HG03558 (cell line): Measurements from ENCODE around the gene TMEM131.

Source experiments
- ATAC-seq: cut with Tn5 transposase; IDR thresholded peaks from one replicate; pipeline ENCODE4 v1.9.1; 2021; ENCODE audit warnings: moderate number of reproducible peaks; ENCODE audit not compliant: unreplicated experiment; ENCODE audit errors: extremely low read depth

Gene TMEM131

GRCh38 chr2:97992836-97993825, 2.6 kb downstream of the TMEM131 start:
- no peak for ATAC-seq

- no peak for ATAC-seq
Measured at GRCh38 chr2:97991081-97991856, 4.5 kb downstream of the TMEM131 start.

GRCh38 chr2:97988722-97989121, 7.0 kb downstream of the TMEM131 start:
- ATAC-seq: no peak

GRCh38 chr2:97985998-97986397, 9.8 kb downstream of the TMEM131 start:
- ATAC-seq: no peak

DNA sequence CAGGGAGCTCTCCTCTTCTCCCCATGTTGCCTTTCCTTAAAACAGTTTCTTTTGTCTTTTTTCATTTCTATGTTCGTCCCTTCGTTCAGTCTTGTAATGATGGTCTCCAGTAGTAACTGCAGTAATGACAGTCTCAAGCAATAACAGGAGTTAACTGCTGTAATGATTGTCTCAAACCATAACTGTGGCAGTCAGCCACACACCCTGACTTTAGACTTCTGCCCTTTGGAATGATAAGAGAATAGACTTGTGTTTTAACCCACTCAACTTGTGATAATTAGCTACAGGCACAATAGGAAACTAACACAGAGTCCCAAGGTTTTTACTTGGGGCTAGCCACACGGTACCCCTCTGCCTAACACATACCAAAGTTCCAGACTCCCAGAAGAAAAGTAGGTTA, 12.1 kb downstream of the TMEM131 start:
- ATAC-seq: no peak

GRCh38 chr2:97983134-97983533, 12.6 kb downstream of the TMEM131 start:
- no peak for ATAC-seq

- no peak for ATAC-seq
Measured at GRCh38 chr2:97982621-97983020, 13.1 kb downstream of the TMEM131 start.

DNA sequence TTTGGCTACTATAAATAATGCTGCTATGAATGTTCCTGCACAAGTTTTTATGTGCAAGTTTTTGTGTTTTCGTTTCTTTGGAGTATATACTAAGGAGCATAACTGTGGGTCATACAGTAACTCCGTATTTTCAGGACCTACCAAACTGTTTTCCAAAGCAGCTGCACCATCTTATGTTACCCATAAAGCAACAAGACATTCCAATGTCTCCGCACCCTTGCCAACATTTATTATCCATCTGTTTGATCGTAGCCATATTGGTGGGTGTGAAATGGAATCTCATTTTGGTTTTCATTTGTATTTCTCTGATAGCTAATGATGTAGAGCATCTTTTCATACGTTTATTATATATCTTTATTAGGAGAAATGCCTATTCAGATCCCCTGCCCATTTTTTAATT, 13.8 kb downstream of the TMEM131 start:
- ATAC-seq: no peak

- no peak for ATAC-seq
Measured at GRCh38 chr2:97979904-97980303, 15.8 kb downstream of the TMEM131 start.

- ATAC-seq: no peak
Measured at GRCh38 chr2:97974471-97974870, 21.3 kb downstream of the TMEM131 start.

DNA sequence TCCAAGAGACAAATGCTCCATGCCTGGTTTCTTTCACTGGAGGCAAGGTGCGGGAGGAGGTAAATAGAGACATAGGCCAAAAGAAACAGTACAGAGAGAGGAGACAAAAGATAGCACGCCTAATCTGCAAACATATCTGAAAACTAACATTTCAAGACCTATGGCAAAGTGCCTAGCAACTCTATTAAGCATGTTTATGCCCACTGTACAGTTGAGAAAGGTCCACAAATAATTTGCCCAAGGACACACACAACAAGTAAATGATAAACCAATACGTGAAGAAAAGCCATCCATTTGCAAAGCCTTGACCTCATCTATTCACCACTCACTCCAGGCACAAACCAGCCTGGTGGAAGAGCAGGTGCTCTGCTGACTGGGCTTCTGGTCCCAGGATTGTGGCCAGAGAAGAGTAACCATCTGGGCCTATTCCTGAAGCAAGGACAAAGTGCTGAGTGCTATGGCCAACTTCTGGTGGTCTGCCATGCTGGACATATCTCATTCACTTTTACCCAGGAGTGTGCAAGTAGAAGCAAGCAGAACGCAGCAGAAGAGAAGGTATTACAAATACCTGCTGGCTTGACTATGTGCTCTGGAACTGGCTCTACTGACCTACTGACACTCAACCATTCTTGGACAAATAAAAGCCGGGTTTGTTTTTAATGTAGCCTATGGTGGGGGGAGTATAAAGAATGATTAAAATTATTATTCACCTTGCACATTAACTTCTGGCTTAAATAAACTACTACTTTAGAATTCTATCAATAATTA, 25.3 kb downstream of the TMEM131 start:
- ATAC-seq: no peak

DNA sequence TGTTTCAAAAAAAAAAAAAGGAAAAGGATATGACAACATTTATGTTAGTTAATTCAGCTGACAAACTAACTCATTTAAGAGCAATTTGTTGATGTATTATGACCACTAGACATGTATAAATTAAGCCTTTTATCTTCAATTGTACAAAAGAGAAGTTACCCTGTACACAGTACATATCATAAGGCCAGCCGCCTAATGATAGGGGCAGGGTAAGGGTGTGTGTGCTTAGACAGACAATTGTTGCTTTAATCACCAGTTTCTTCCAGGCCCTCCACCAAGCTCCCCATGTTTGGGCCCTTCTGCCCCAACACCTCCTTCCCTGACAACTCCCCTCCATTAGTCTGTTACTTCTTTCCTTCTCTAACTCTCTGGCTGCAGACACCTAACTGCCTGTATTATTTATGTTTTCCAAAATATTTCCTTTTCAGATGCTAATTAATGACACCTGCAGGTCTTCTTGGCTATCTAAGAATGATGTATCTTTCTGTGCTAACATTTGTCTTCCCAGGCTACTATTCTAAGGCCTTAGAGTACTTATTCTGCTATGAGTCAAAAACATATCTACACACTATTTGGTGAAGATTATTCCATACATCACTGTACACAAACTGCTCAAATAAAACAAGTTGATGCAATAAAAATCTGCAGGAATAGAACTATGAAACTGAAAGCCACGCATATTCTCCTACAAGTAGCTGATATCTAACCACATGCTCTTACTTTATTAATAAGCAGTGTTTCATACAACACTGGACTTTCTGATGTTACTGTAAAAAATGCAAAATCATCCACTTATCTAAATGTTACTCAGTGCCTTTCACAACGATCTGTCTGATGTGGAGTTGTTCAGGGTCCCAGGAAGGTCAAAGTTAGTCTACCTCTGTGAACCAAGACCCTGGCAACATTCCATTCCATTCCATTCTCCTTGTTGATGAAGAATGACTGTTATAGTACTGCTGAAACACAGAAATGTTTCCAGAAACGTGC, 26.4 kb downstream of the TMEM131 start:
- no peak for ATAC-seq

DNA sequence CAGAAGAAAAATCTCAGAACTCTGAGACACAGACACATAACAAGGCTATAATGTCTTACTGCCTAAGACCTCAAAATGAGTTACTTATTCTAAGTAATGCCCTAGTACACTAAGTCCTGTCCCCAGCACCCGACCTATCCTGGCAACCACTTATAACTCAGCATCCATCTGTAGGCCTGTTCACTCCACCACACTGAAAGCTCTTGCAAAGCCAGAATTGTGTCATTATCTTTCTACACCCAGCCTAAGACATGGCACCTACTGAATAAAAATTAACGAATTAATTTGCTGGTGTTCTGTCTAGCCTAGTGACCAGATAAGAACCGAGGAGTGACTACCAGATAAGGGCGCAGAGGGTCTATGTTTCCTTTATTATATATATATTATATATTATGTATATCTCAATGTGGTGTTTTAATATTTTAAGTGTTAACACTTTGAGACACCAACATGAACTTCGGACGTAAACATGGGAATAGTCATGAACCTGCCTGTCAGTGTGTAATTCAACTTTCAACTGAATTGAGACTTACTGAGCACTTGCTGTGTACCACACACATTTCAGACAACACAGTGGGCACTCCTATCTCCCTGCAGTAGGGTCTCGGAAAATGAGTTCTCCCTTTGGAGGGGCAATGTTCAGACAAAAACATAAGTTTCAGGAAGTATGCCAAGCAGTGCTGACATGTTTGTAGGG, 27.7 kb downstream of the TMEM131 start:
- no peak for ATAC-seq

DNA sequence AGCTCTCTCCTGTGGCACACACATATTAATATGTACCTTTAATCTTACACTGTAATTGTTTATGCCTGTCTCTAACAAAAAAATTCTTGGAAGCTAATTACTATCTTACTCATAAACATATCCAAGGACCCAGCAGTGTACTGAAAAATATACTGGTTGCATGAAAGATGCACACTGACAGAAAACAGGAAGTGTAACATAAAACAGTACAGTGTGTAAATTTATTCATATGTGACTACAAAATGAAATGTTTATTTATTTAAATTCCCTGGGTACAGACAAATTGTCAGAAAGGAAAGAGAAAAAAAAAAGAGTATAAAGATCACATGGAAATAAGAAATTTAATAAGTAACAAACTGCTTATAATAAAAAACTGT, 28.5 kb downstream of the TMEM131 start:
- no peak for ATAC-seq

DNA sequence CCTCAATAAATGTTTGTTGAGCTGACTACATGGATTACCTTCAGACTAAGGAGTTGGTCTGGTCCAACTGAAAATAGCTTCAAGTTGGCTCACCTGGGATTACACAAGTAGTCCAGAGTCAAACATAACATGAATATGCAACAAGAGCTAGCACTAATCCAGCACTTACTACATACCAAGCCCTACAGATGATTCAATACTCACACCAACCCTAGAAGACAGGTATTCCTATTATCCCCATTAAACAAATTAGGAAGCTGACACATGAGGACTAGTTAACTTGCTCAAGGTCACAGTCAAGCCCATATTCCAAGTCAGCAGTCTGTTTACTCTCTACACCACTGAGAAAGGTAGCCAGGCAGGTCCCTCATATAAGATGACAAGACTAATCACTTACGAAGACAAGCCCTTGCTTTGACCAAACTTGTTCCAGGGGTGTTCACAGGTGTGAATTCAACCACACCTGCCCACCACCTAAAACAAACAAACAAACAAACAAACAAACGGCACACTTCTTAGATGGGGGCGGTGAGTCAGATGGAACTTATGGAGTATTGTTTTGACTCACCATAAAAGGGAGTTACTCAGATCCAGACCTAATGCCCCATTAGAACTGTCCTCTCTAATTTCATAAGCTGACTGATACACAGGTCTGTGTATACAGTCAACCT, 29.1 kb downstream of the TMEM131 start:
- no peak for ATAC-seq

- ATAC-seq: no peak
Measured at GRCh38 chr2:97965116-97965515, 30.6 kb downstream of the TMEM131 start.

GRCh38 chr2:97963880-97964279, 31.9 kb downstream of the TMEM131 start:
- no peak for ATAC-seq

DNA sequence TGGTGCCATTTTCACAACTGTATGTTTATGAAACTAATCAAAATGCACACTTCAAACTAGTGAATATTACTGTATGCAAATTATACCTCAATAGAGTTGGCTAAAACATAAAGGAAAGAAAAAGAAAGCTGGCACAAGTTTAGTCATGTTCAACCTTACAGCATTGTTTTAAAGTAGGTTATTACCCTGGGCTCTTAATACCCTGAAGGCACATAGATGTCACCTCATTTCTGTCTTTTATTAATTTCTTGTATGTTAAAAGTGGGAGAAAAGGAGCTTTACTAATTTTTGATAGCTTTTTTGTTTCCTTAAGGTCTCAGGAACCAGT, 32.7 kb downstream of the TMEM131 start:
- no peak for ATAC-seq
